Parathyroid adenoma (tissue), 2 donors: ENCODE data around the gene ARHGEF37.

ENCODE experiments used
- H2AFZ ChIP-seq: fragments of 300-600 bp; sonication (generic); one replicate; pipeline ENCODE4 v1.7.0; 2017; ENCODE audit warnings: antibody characterized with exemption, mild to moderate bottlenecking
- H3K27ac ChIP-seq: fragments of 300-600 bp; sonication (generic); one replicate; pipeline ENCODE4 v1.7.0; 2017
- H3K27me3 ChIP-seq: fragments of 300-600 bp; sonication (generic); one replicate; pipeline ENCODE4 v1.7.0; 2017; ENCODE audit warnings: low read length; ENCODE audit not compliant: control insufficient read depth, insufficient read depth
- H3K36me3 ChIP-seq: fragments of 300-600 bp; sonication (generic); one replicate; pipeline ENCODE4 v1.7.0; 2017; ENCODE audit warnings: low read length; ENCODE audit not compliant: control insufficient read depth, insufficient read depth
- H3K4me1 ChIP-seq: fragments of 300-600 bp; sonication (generic); one replicate; pipeline ENCODE4 v1.7.0; 2017; ENCODE audit warnings: control low read depth
- H3K4me2 ChIP-seq: fragments of 300-600 bp; sonication (generic); one replicate; pipeline ENCODE4 v1.7.0; 2017; ENCODE audit warnings: low read length
- H3K4me3 ChIP-seq: fragments of 300-600 bp; sonication (generic); one replicate; pipeline ENCODE4 v1.7.0; 2017; ENCODE audit warnings: low read depth, low read length
- H3K79me2 ChIP-seq: fragments of 300-600 bp; sonication (generic); one replicate; pipeline ENCODE4 v1.7.0; 2017; ENCODE audit warnings: control low read depth
- H3K9ac ChIP-seq: fragments of 300-600 bp; sonication (generic); one replicate; pipeline ENCODE4 v1.7.0; 2017; ENCODE audit warnings: mild to moderate bottlenecking
- H3K9me3 ChIP-seq: fragments of 300-600 bp; sonication (generic); one replicate; pipeline ENCODE4 v1.7.0; 2017; ENCODE audit warnings: low read length; ENCODE audit not compliant: control insufficient read depth
- CTCF ChIP-seq: fragments of 300-600 bp; sonication (generic); IDR thresholded peaks from one replicate; pipeline ENCODE4 v1.7.0; 2017; ENCODE audit warnings: antibody characterized with exemption, mild to moderate bottlenecking
- donor health status: primary hyperparathyroidism.

The ARHGEF37 gene

DNA sequence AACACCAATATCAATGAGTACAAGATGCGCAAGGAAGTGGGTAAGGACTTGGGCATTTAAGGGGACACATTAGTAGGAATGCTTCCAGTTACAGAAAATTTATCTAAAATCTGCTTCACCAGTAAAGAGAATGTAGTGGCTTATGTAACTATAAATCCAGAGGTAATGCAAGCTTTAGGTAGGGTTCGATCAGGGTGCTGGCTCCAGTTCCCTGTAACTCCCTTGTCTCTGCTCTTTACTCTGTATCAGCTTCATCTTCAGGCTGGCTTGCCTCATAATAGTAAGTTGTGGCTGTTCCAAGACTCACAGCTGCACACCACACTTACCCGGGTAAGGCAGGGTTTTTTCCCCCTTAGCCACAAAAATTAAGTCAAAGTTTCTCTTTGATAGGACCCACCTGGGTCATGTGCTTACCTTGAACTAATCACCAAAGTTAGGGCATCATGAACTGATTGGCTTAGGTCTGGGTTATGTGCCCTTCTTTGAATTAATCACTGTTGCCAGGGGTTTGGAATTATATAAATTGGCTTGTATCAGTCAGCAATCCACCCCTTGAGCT lies 35.5 kb downstream of the ARHGEF37 start:
- H3K27ac ChIP-seq = no peak overlapping the region

DNA sequence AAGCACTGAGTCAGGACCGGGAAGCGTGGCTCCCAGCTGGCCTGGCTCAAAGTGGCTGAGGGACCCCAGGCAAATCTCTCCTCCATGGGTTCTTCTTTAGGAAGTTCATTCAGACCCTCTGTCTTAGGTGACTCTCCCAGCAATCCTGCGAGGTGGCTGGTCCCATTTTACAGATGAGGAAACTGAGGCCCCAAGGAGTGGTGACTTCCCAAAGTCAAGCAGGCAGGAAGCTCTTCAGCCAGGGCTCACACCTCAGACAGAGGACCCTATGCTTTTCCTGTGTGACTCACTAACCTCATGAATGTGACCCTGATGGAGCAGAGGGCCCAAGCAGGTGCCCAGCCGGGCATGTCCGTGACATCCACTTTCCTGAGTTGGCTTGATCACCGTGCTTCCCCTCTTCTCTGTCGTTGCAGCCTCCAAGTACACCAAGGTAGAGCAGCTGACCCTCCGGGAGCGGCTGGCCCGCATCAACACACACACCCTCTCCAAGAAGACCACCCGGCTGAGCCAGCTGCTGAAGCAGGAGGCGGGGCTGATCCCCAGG lies 36.5 kb downstream of the ARHGEF37 start:
- Histone ChIP-seq H2AFZ (no peak overlapping the region), H3K27me3 (no peaks in the 10 kb centered on the region), H3K27ac (no peak overlapping the region), H3K4me2 (no peak overlapping the region), H3K79me2 (no peaks in the 10 kb centered on the region), H3K9me3 (no peaks in the 10 kb centered on the region), H3K9ac (no peak overlapping the region), H3K36me3 (no peaks in the 10 kb centered on the region), H3K4me3 (no peak overlapping the region), H3K4me1 (no peaks in the 10 kb centered on the region)
- no peak for TF ChIP-seq CTCF

More for the DNA sequence above, 35.5 kb downstream of the ARHGEF37 start:
- no peak for TF ChIP-seq CTCF
- no peak overlapping the region for H3K4me3 ChIP-seq
- no peaks in the 10 kb centered on the region for H3K36me3 ChIP-seq
- H2AFZ ChIP-seq = no peak overlapping the region
- H3K27me3 ChIP-seq = no peaks in the 10 kb centered on the region
- no peak overlapping the region for H3K9ac ChIP-seq
- no peaks in the 10 kb centered on the region for H3K9me3 ChIP-seq
- no peaks in the 10 kb centered on the region for H3K4me1 ChIP-seq
- no peaks in the 10 kb centered on the region for H3K79me2 ChIP-seq
- H3K4me2 ChIP-seq = no peak overlapping the region

DNA sequence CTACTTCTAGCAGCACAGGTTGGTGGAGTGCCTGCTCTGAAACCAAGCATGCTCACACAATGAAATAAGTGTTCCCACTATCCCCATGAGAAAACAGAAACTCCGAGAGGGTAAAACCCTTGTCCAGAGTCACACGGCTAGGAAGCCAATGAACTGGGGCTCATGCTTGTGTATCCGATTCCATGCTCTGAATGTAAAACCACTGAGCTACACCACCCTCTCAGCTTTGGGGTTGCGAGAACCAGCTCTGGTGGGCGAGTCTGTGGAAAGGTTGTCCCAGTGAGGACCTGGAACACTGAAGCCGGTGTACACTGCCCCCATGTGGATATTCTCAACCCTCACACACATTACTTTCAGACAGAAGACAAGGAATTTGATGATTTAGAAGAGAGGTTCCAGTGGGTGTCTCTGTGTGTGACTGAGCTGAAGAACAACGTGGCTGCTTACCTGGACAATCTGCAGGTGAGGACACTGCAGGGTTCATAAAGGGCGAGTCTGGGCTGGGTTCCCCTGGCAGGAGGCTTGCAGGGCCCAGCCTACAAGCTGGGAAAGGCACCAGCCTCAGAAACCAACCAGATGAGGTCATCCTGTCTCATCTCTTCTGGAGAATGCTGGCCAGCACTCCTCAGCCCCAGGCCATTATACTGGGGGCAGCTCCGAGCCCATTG lies 37.4 kb downstream of the ARHGEF37 start:
- H2AFZ ChIP-seq = no peak overlapping the region
- no peaks in the 10 kb centered on the region for H3K36me3 ChIP-seq
- no peak overlapping the region for H3K9ac ChIP-seq
- H3K79me2 ChIP-seq = no peaks in the 10 kb centered on the region
- no peak overlapping the region for H3K4me3 ChIP-seq
- no peak overlapping the region for H3K4me2 ChIP-seq
- H3K9me3 ChIP-seq = no peaks in the 10 kb centered on the region
- no peaks in the 10 kb centered on the region for H3K27me3 ChIP-seq
- peak; percentile 69 for TF ChIP-seq CTCF
- no peaks in the 10 kb centered on the region for H3K4me1 ChIP-seq
- H3K27ac ChIP-seq = no peak overlapping the region

GRCh38 chr5:149621415-149622098 lies 40.3 kb downstream of the ARHGEF37 start:
- H2AFZ ChIP-seq = no peak overlapping the region

More at GRCh38 chr5:149621415-149622098, 40.3 kb downstream of the ARHGEF37 start:
- Histone ChIP-seq H3K9ac (no peak overlapping the region), H3K79me2 (no peaks in the 10 kb centered on the region), H3K9me3 (no peaks in the 10 kb centered on the region), H3K4me1 (no peaks in the 10 kb centered on the region), H3K4me2 (no peak overlapping the region), H3K36me3 (no peaks in the 10 kb centered on the region), H3K27ac (no peak overlapping the region), H3K4me3 (no peak overlapping the region), H3K27me3 (no peaks in the 10 kb centered on the region)
- TF ChIP-seq CTCF = no peak
